Keratinocyte (primary cell): Measurements from ENCODE around the gene FXN. TPM values are rescaled to one million over a fixed set of nuclear protein-coding genes. Genes with fewer than 3 reads are reported as not detected.

Source experiments
- DNase-seq: peaks from one replicate; pipeline ENCODE4 v3.0.0-alpha.2; 2011; ENCODE audit warnings: low read depth, missing footprints, low spot score
- FAIRE-seq: peaks from 2 replicates; lab custom pipeline; 2011; peaks lifted over from hg19 to GRCh38; lab: Jason Lieb, UNC
- H2AFZ ChIP-seq: 2 replicates; pipeline ENCODE4 v1.6.0; 2012; ENCODE audit warnings: low read length, control low read depth, inconsistent platforms; ENCODE audit not compliant: control insufficient read depth
- H3K27ac ChIP-seq: 2 replicates; pipeline ENCODE4 v1.5.1; 2011; ENCODE audit warnings: low read length; ENCODE audit not compliant: control insufficient read depth, insufficient read depth
- H3K27me3 ChIP-seq: 3 replicates; pipeline ENCODE4 v1.6.0; 2011; ENCODE audit warnings: low read length; ENCODE audit not compliant: control insufficient read depth, insufficient read depth; ENCODE audit errors: extremely low read depth
- H3K36me3 ChIP-seq, 2 experiments: 2 replicates in 1 of 2; 3 replicates in 1 of 2; pipeline ENCODE4 v1.5.1; 2011; ENCODE audit warnings: low read length in 2 of 2, mild to moderate bottlenecking in 1 of 2; ENCODE audit not compliant: control insufficient read depth in 2 of 2, insufficient read depth in 2 of 2; ENCODE audit errors: extremely low read depth in 1 of 2
- H3K4me1 ChIP-seq: 3 replicates; pipeline ENCODE4 v1.5.1; 2011; ENCODE audit warnings: low read length; ENCODE audit not compliant: control insufficient read depth, insufficient read depth; ENCODE audit errors: extremely low read depth
- H3K4me2 ChIP-seq: 3 replicates; pipeline ENCODE4 v1.6.0; 2011; ENCODE audit warnings: low read depth, low read length; ENCODE audit not compliant: control insufficient read depth, insufficient read depth; ENCODE audit errors: extremely low read depth
- H3K4me3 ChIP-seq, 3 experiments: fragments of 200-600 bp in 1 of 3; sonication (generic) in 1 of 3; 2 replicates in 2 of 3; 3 replicates in 1 of 3; pipeline ENCODE4 v1.5.1; 2011 to 2016; ENCODE audit warnings: low read length in 3 of 3, mild to moderate bottlenecking in 3 of 3, control low read depth in 2 of 3, inconsistent platforms in 1 of 3, low read depth in 1 of 3, mixed read lengths in 1 of 3, mixed run types in 1 of 3, moderate library complexity in 1 of 3; ENCODE audit not compliant: control insufficient read depth in 2 of 3, insufficient read depth in 2 of 3; ENCODE audit errors: extremely low read depth in 1 of 3
- H3K79me2 ChIP-seq: 2 replicates; pipeline ENCODE4 v1.6.0; 2012; ENCODE audit warnings: low read length; ENCODE audit not compliant: control insufficient read depth, insufficient read depth
- H3K9ac ChIP-seq: 3 replicates; pipeline ENCODE4 v1.6.0; 2011; ENCODE audit warnings: low read length; ENCODE audit not compliant: control insufficient read depth, insufficient read depth; ENCODE audit errors: extremely low read depth
- H3K9me1 ChIP-seq: 3 replicates; pipeline ENCODE4 v1.6.0; 2011; ENCODE audit warnings: low read length; ENCODE audit not compliant: control insufficient read depth, insufficient read depth; ENCODE audit errors: extremely low read depth
- H3K9me3 ChIP-seq: 2 replicates; pipeline ENCODE4 v1.5.1; 2012; ENCODE audit warnings: low read depth, low read length; ENCODE audit not compliant: control insufficient read depth
- H4K20me1 ChIP-seq: 3 replicates; pipeline ENCODE4 v1.6.0; 2011; ENCODE audit warnings: low read length; ENCODE audit not compliant: control insufficient read depth, insufficient read depth; ENCODE audit errors: extremely low read depth
- EZH2 ChIP-seq: IDR thresholded peaks from one replicate; pipeline ENCODE4 v1.6.1; 2012; ENCODE audit warnings: inconsistent platforms, mild to moderate bottlenecking, low read length, moderate library complexity
- dilution Hi-C: fragments of 300-500 bp; cut with MboI; formaldehyde crosslinking; loops from one replicate; pipeline ENCODE4 v1.7.0; 2020; ENCODE audit warnings: low sequenced_read_pairs; ENCODE audit not compliant: extremely low pct_ligation_motif_present
- polyA plus RNA-seq, 5 experiments: library from polyadenylated mRNA; depleted of rRNA in 3 of 5; stranded (reverse) in 3 of 5; stranded (forward) in 1 of 5; unstranded in 1 of 5; fragments of >200 nt; gene quantifications; 1 replicate in 1 of 5; 2 replicates in 3 of 5; 3 replicates in 1 of 5; pipeline versions ENCODE4 v1.2.1 to v1.2.3, GENCODE V29; 2011 to 2012; ENCODE audit warnings: missing spikeins in 2 of 5, low read depth in 1 of 5, low replicate concordance in 1 of 5
- TF ChIP-seq, protein P1 (sequence below), 3 experiments: IDR thresholded peaks in 1 of 3; conservative IDR thresholded peaks in 1 of 3; optimal IDR thresholded peaks in 1 of 3; 2 replicates in 2 of 3; 3 replicates in 1 of 3; pipeline versions ENCODE3 to v1.5.1; 2011; ENCODE audit warnings: low read length in 3 of 3, mild to moderate bottlenecking in 3 of 3, moderate library complexity in 2 of 3, control low read depth in 1 of 3, inconsistent platforms in 1 of 3; ENCODE audit not compliant: insufficient read depth in 2 of 3; ENCODE audit errors: extremely low read depth in 1 of 3

FXN gene
- polyA plus RNA-seq, 1 donor (not counting 4 experiments of a cell fraction or from before 2014, with no cell fraction given): 24.3 TPM

DNA sequence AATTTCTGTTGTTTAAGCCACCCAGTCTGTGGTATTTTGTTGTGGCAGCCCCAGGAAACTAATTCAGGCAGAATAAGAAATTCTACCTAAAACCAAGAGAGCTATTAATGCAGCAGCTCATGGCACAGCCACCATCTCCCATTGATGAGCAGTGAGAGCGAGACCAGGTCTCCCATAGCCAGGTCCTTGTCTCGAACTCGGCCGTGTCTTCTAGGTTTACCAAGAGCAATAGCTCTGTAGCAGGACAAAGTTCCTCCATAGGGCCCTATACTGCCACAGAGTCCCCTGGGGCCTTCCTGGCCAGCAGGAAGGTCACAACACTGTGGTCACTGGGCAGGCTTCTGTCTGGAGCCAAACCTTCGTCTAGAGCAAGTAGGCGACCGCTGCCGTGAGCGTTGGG, 104.0 kb downstream of the FXN start:
- no peak for FAIRE-seq

DNA sequence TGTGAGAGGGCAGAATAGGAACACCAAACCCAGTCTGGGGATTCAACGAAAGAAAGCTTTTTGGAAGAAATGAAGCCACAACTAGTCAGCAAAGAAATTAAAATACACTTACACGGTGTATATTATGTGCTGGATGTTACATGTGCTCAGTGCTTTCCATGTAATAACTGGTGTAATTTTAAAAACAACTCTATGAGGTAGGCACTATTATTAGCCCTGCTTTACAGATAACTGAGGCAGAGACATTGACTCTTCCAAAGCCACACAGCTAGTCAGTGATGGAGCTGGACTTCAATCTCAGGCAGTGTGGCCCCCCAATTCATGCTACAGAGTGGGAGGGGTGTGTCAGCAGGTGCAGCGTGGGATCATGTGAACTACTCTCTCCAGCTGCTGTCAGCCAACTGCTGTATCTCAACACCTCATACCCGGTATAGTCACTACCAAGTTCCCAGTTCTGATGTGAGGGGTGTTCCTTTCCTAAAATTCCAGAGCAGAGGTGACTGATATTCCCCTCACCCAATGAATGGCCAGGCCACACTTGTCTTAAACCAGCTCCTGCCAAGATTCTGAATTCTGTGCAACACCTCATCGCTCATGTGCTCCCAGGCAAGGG, 104.7 kb downstream of the FXN start:
- Histone ChIP-seq H3K4me3 (no peak overlapping the region), H3K9me3 (no peaks in the 10 kb centered on the region), H3K36me3 (peaks cover 0 to 3% of the 10 kb centered on the region in 2 experiments), H3K4me2 (no peak overlapping the region), H3K9ac (no peak overlapping the region), H4K20me1 (no peaks in the 10 kb centered on the region), H3K27me3 (no peaks in the 10 kb centered on the region), H2AFZ (no peak overlapping the region), H3K9me1 (no peaks in the 10 kb centered on the region), H3K79me2 (peaks cover 2% of the 10 kb centered on the region), H3K4me1 (peaks cover 17% of the 10 kb centered on the region), H3K27ac (no peak overlapping the region)
- dilution Hi-C loops: no loop called here
- TF ChIP-seq, protein P1, sequence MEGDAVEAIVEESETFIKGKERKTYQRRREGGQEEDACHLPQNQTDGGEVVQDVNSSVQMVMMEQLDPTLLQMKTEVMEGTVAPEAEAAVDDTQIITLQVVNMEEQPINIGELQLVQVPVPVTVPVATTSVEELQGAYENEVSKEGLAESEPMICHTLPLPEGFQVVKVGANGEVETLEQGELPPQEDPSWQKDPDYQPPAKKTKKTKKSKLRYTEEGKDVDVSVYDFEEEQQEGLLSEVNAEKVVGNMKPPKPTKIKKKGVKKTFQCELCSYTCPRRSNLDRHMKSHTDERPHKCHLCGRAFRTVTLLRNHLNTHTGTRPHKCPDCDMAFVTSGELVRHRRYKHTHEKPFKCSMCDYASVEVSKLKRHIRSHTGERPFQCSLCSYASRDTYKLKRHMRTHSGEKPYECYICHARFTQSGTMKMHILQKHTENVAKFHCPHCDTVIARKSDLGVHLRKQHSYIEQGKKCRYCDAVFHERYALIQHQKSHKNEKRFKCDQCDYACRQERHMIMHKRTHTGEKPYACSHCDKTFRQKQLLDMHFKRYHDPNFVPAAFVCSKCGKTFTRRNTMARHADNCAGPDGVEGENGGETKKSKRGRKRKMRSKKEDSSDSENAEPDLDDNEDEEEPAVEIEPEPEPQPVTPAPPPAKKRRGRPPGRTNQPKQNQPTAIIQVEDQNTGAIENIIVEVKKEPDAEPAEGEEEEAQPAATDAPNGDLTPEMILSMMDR (optimal IDR thresholded peaks at IDR 0.05 in 1 of 3, IDR thresholded peaks at IDR 0.05 in 1 of 3, conservative IDR thresholded peaks at IDR 0.05 in 1 of 3; ENCODE audit: extremely low read depth in 1 of 3, insufficient read depth in 2 of 3, low read length in 3 of 3): no peak
- TF ChIP-seq EZH2: no peak
- FAIRE-seq (no peak), DNase-seq (no peak)

More for the DNA sequence above, 104.0 kb downstream of the FXN start:
- Histone ChIP-seq H3K9ac (no peak overlapping the region), H3K4me3 (no peak overlapping the region), H3K27ac (no peak overlapping the region), H3K4me2 (no peak overlapping the region), H3K79me2 (peaks cover 2% of the 10 kb centered on the region), H4K20me1 (no peaks in the 10 kb centered on the region), H3K36me3 (peaks cover 0 to 3% of the 10 kb centered on the region in 2 experiments), H2AFZ (no peak overlapping the region), H3K27me3 (no peaks in the 10 kb centered on the region), H3K4me1 (peaks cover 17% of the 10 kb centered on the region), H3K9me3 (no peaks in the 10 kb centered on the region), H3K9me1 (no peaks in the 10 kb centered on the region)
- TF ChIP-seq EZH2: no peak
- TF ChIP-seq, protein P1 (optimal IDR thresholded peaks at IDR 0.05 in 1 of 3, IDR thresholded peaks at IDR 0.05 in 1 of 3, conservative IDR thresholded peaks at IDR 0.05 in 1 of 3; ENCODE audit: extremely low read depth in 1 of 3, insufficient read depth in 2 of 3, low read length in 3 of 3): no peak
- dilution Hi-C loops: no loop called here
- no peak for DNase-seq
